ENCODE data around the gene GFAP. TPM values are rescaled to one million over a fixed set of nuclear protein-coding genes. Genes with fewer than 3 reads are reported as not detected.

The GFAP gene
- total RNA-seq, 1 experiment from 2014 or later, result not detected

DNA sequence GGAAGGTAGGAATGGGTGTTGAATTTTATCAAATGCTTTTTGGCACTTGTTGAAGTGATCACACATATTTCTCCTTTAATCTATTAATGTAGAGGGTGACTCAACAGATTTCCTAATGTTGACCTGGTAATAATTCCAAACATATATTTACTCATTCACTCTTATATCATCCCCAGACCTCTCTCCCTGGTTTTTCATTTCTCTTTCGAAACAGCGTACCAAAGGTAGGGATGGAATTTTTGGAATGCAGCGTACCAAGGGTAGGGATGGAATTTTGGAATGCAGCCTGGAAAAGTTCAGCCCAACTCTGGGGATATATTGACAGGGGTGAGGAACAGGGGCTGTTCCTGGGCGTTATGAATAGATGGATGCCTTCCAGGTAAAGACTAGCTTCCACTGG is 25.0 kb upstream of the GFAP start:
- ChIA-PET CTCF (no interaction called here), POLR2A (ENCODE audit: low non-redundant PET) (interaction anchor here (0.6 kb wide), 1 partner anchor 11 kb away, joined by 3 read pairs; no protein-coding TSS in a partner anchor)
- no peaks in the 10 kb centered on the region for H3K27me3 ChIP-seq (replicated peaks; ENCODE audit: insufficient read depth, low read depth, low read length, poor library complexity)
- H3K27ac ChIP-seq (ENCODE audit: low read depth, low read length, poor library complexity, severe bottlenecking), result no peak overlapping the region
- no TSS peak for BruUV-seq (replicated peaks)
- H3K36me3 ChIP-seq (ENCODE audit: insufficient read depth, low read length, poor library complexity, severe bottlenecking), result peaks cover 21% of the 10 kb centered on the region
- no peaks in the 10 kb centered on the region for H3K9me3 ChIP-seq (ENCODE audit: low read depth, low read length, poor library complexity, severe bottlenecking)
- no peaks in the 10 kb centered on the region for H3K4me1 ChIP-seq (ENCODE audit: insufficient read depth, low read length, poor library complexity, severe bottlenecking)
- no peak overlapping the region for H3K4me3 ChIP-seq (ENCODE audit: low read depth, low read length, poor library complexity, severe bottlenecking)
- DNase-seq (ENCODE audit: low spot score), result no peak
- TF ChIP-seq, protein P1, sequence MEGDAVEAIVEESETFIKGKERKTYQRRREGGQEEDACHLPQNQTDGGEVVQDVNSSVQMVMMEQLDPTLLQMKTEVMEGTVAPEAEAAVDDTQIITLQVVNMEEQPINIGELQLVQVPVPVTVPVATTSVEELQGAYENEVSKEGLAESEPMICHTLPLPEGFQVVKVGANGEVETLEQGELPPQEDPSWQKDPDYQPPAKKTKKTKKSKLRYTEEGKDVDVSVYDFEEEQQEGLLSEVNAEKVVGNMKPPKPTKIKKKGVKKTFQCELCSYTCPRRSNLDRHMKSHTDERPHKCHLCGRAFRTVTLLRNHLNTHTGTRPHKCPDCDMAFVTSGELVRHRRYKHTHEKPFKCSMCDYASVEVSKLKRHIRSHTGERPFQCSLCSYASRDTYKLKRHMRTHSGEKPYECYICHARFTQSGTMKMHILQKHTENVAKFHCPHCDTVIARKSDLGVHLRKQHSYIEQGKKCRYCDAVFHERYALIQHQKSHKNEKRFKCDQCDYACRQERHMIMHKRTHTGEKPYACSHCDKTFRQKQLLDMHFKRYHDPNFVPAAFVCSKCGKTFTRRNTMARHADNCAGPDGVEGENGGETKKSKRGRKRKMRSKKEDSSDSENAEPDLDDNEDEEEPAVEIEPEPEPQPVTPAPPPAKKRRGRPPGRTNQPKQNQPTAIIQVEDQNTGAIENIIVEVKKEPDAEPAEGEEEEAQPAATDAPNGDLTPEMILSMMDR (conservative IDR thresholded peaks at IDR 0.05; ENCODE audit: low read depth, low read length), result no peak
- no peak for TF ChIP-seq EZH2 (IDR thresholded peaks at IDR 0.05; ENCODE audit: borderline replicate concordance, low read depth, low read length, poor library complexity, severe bottlenecking)
- intact Hi-C loops (cut with micrococcal nuclease; ENCODE audit: unreplicated experiment), result no loop called here

DNA sequence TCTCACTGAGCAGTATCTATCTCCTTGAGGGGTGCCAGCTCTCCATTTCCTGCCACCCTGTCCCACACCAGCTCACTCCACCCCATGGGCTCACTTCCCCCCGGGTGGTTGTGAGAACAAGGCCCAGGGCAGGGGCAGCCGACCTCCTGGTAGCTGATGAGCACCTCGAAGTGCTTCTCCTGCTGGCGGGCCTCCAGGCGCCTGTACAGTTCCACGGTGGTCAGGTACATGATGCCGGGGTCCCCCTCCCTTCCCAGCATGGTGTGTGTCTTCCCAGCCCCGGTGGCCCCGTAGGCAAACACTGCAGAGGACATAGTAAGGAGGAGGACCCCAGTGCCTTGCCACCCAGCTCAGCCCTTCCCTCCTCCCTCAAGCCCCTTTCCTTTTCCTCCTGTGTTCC is 19.8 kb upstream of the GFAP start:
- peaks cover 47% of the 10 kb centered on the region for H3K36me3 ChIP-seq (ENCODE audit: insufficient read depth, low read length, poor library complexity, severe bottlenecking)
- POLR2A ChIA-PET (ENCODE audit: low non-redundant PET), result interaction anchor here (0.6 kb wide), 1 partner anchor 48 kb away, joined by 8 read pairs; no protein-coding TSS in a partner anchor
- no peaks in the 10 kb centered on the region for H3K4me1 ChIP-seq (ENCODE audit: insufficient read depth, low read length, poor library complexity, severe bottlenecking)
- H3K4me3 ChIP-seq (ENCODE audit: low read depth, low read length, poor library complexity, severe bottlenecking), result no peak overlapping the region
- BruUV-seq (replicated peaks), result no TSS peak
- intact Hi-C loops (cut with micrococcal nuclease; ENCODE audit: unreplicated experiment), result no loop called here
- H3K9me3 ChIP-seq (ENCODE audit: low read depth, low read length, poor library complexity, severe bottlenecking), result no peaks in the 10 kb centered on the region
- no peak for DNase-seq (ENCODE audit: low spot score)
- TF ChIP-seq, protein P1 (conservative IDR thresholded peaks at IDR 0.05; ENCODE audit: low read depth, low read length), result no peak
- no peak for TF ChIP-seq EZH2 (IDR thresholded peaks at IDR 0.05; ENCODE audit: borderline replicate concordance, low read depth, low read length, poor library complexity, severe bottlenecking)
- no peaks in the 10 kb centered on the region for H3K27me3 ChIP-seq (replicated peaks; ENCODE audit: insufficient read depth, low read depth, low read length, poor library complexity)
- no peak overlapping the region for H3K27ac ChIP-seq (ENCODE audit: low read depth, low read length, poor library complexity, severe bottlenecking)
- CTCF ChIA-PET, result no interaction called here

DNA sequence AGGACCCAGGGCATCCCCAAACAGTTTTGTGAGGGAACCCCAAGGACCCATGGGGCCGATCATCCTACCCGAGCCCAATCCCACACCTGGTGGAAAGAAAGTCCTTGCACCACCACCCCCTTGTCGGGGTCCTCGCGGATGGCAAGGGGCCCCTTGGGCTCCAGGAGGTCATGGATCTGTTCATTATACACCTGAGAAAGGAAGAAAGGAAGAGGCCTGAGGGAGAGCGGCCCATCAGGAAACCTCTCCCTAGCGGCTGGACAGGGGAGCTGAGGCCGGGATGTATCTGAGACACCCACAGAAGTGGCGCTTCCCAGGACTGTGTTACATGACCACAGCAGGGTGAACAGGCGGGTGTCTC is 19.4 kb upstream of the GFAP start:
- CTCF ChIA-PET, result no interaction called here

More for the DNA sequence above, 19.4 kb upstream of the GFAP start:
- no peak for DNase-seq (ENCODE audit: low spot score)
- BruUV-seq (replicated peaks), result no TSS peak
- no peaks in the 10 kb centered on the region for H3K4me1 ChIP-seq (ENCODE audit: insufficient read depth, low read length, poor library complexity, severe bottlenecking)
- H3K4me3 ChIP-seq (ENCODE audit: low read depth, low read length, poor library complexity, severe bottlenecking), result no peak overlapping the region
- intact Hi-C loops (cut with micrococcal nuclease; ENCODE audit: unreplicated experiment), result no loop called here
- peaks cover 51% of the 10 kb centered on the region for H3K36me3 ChIP-seq (ENCODE audit: insufficient read depth, low read length, poor library complexity, severe bottlenecking)
- no peak for TF ChIP-seq EZH2 (IDR thresholded peaks at IDR 0.05; ENCODE audit: borderline replicate concordance, low read depth, low read length, poor library complexity, severe bottlenecking)
- TF ChIP-seq, protein P1 (conservative IDR thresholded peaks at IDR 0.05; ENCODE audit: low read depth, low read length), result no peak
- H3K27me3 ChIP-seq (replicated peaks; ENCODE audit: insufficient read depth, low read depth, low read length, poor library complexity), result no peaks in the 10 kb centered on the region
- POLR2A ChIA-PET (ENCODE audit: low non-redundant PET), result no interaction called here
- H3K27ac ChIP-seq (ENCODE audit: low read depth, low read length, poor library complexity, severe bottlenecking), result no peak overlapping the region
- H3K9me3 ChIP-seq (ENCODE audit: low read depth, low read length, poor library complexity, severe bottlenecking), result no peaks in the 10 kb centered on the region
